22Rv1 (cell line): ENCODE measurements around the gene VEGFC.

Source experiments
- CTCF ChIP-seq: fragments of 450-650 bp; IDR thresholded peaks from 2 replicates; pipeline ENCODE4 v1.5.1; 2017; ENCODE audit warnings: mild to moderate bottlenecking
- ZFX ChIP-seq: fragments of 450-650 bp; IDR thresholded peaks from 2 replicates; pipeline ENCODE4 v1.6.1; 2017; ENCODE audit warnings: antibody characterized with exemption, borderline replicate concordance

- TF ChIP-seq CTCF (no peak), ZFX (no peak)
Observed at GRCh38 chr4:176780995-176781738, 11.6 kb downstream of the VEGFC start.
